Right atrium auricular region (tissue), 2 donors: ENCODE results near the gene DUSP15. TPM values are rescaled to one million over a fixed set of nuclear protein-coding genes. Genes with fewer than 3 reads are reported as not detected.
"Not testable (repeated sequence)": the region's sequence is repeated elsewhere in the genome, so short reads cannot be mapped to it uniquely, and the experiment has no call there.

ENCODE experiments used
- DNase-seq: peaks from one replicate; pipeline ENCODE4 v3.0.0-alpha.2; 2019; ENCODE audit warnings: low spot score
- H3K27ac ChIP-seq, 2 donors: fragments of 200-600 bp; sonication (generic); 1 replicate in 1 of 2; 2 replicates in 1 of 2; pipeline ENCODE4 v1.5.1; 2016 to 2019
- H3K27me3 ChIP-seq, 2 donors: fragments of 200-600 bp; sonication (generic); one replicate each; pipeline versions ENCODE4 v1.5.1 to v1.6.0; 2017 to 2019
- H3K36me3 ChIP-seq: fragments of 200-600 bp; sonication (generic); one replicate; pipeline ENCODE4 v1.5.1; 2016
- H3K4me1 ChIP-seq, 2 donors: fragments of 200-600 bp; sonication (generic); one replicate each; pipeline versions ENCODE4 v1.5.1 to v1.6.0; 2017 to 2019
- H3K4me3 ChIP-seq, 2 donors: fragments of 200-600 bp; sonication (generic); 1 replicate in 1 of 2; 2 replicates in 1 of 2; pipeline ENCODE4 v1.5.1; 2017 to 2019; ENCODE audit warnings: mild to moderate bottlenecking in 1 of 2, moderate library complexity in 1 of 2
- H3K9me3 ChIP-seq, 2 donors: fragments of 200-600 bp; sonication (generic); one replicate each; pipeline ENCODE4 v1.5.1; 2019
- total RNA-seq, 2 donors: library from RNA; depleted of rRNA; stranded (reverse); fragments of >200 nt; gene quantifications; one replicate each; pipeline ENCODE4 v1.1.0, GENCODE V29; 2016
- TF ChIP-seq, protein P1 (sequence below), 2 donors: fragments of 200-600 bp; sonication (generic); IDR thresholded peaks; one replicate each; pipeline ENCODE4 v1.5.1; 2019; ENCODE audit warnings: antibody characterized with exemption in 2 of 2

DUSP15 gene
- total RNA-seq, 2 donors from 2014 or later = 8.8 to 11.6 TPM

DNA sequence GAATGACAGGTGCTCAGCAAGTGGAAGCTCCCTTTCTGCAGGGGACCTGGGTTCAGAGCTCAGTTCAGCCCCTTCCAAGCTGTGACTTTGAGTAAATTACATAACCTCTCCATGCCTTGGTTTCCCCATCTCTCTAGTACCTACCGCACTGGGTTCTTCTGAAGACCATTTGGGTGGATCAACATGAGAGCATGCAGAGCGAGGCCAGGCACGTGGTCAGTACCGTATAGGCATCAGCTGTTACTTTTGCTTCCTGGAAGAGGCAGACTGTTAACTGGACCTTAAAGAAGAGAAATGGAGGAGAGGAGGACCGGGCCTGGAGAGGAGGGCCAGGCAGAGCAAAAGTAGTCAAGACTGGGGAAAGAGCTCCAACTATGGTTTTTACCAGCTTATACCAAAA is 52.9 kb downstream of the DUSP15 start:
- Histone ChIP-seq H3K36me3 (no peaks in the 10 kb centered on the region), H3K27ac (no peak overlapping the region), H3K27me3 (no peaks in the 10 kb centered on the region), H3K4me1 (peaks cover 0 to 23% of the 10 kb centered on the region in 2 donors), H3K9me3 (no peaks in the 10 kb centered on the region), H3K4me3 (no peak overlapping the region)
- no peak for DNase-seq
- TF ChIP-seq, protein P1, sequence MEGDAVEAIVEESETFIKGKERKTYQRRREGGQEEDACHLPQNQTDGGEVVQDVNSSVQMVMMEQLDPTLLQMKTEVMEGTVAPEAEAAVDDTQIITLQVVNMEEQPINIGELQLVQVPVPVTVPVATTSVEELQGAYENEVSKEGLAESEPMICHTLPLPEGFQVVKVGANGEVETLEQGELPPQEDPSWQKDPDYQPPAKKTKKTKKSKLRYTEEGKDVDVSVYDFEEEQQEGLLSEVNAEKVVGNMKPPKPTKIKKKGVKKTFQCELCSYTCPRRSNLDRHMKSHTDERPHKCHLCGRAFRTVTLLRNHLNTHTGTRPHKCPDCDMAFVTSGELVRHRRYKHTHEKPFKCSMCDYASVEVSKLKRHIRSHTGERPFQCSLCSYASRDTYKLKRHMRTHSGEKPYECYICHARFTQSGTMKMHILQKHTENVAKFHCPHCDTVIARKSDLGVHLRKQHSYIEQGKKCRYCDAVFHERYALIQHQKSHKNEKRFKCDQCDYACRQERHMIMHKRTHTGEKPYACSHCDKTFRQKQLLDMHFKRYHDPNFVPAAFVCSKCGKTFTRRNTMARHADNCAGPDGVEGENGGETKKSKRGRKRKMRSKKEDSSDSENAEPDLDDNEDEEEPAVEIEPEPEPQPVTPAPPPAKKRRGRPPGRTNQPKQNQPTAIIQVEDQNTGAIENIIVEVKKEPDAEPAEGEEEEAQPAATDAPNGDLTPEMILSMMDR (IDR thresholded peaks at IDR 0.05) = no peak

DNA sequence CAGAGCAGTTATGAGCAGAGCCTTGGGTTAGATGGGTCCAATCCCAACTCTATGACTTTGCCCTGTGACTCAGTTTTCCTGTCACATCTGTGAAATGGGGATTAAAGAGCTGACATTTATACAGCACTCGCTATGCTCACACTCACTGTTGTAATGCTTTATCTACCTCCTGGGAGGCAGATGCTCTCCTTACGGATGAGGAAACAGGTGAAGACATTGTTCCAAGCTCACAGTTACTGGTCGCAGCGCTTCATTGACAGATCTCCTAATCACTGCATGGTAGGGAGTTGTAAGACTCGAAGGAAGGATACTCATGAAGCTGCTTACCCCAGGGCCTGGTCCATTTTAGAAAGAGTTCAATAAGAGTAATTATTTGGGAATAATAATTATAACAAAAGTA is 54.1 kb downstream of the DUSP15 start:
- TF ChIP-seq, protein P1 (IDR thresholded peaks at IDR 0.05) = no peak
- Histone ChIP-seq H3K4me3 (no peak overlapping the region), H3K36me3 (no peaks in the 10 kb centered on the region), H3K9me3 (no peaks in the 10 kb centered on the region), H3K27me3 (no peaks in the 10 kb centered on the region), H3K27ac (no peak overlapping the region), H3K4me1 (peaks cover 0 to 35% of the 10 kb centered on the region in 2 donors)
- no peak for DNase-seq

DNA sequence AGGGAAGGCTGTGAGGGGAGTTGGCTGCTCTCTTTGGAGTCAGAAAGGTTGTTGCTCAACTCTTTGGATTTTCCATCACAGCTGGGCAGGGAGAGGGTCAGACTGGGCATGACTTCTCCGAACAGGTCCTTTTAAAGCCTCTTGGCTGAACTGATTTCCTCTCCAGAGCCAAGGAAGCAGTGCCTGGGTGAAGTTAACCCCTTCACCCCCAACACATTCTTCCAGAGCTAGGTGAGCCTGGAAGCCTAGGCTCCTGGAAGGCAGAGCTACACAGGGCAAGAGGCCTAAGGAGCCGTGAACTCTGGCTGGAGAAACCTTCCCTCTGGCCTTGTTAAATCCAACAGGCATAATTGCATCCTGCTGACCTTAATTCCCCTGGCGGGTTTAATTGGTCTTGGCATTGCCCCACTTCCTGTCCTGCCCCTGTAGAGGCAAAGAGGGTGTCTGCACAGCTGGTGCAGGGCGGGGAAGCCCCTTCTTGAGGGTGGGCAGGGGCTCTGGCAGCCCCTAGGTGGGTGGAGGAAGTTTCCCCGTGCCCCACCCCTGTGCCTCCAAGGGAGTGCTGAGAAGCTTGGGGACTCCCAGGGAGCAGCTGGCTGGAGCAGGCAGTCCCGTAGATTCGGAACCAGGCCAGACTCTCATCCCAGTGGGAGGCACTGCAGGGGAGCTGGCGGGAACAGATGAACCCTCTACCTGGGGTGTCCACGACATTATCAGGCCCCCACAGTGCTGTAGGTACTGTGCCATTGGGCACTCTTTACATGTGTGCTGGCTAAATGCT is 54.7 kb downstream of the DUSP15 start:
- Histone ChIP-seq H3K27ac (peak overlapping the region in 1 of 2 donors; percentile 53), H3K27me3 (no peaks in the 10 kb centered on the region), H3K4me3 (no peak overlapping the region), H3K9me3 (no peaks in the 10 kb centered on the region), H3K4me1 (peaks cover 0 to 41% of the 10 kb centered on the region in 2 donors), H3K36me3 (no peaks in the 10 kb centered on the region)
- no peak for DNase-seq
- TF ChIP-seq, protein P1 (IDR thresholded peaks at IDR 0.05) = no peak

DNA sequence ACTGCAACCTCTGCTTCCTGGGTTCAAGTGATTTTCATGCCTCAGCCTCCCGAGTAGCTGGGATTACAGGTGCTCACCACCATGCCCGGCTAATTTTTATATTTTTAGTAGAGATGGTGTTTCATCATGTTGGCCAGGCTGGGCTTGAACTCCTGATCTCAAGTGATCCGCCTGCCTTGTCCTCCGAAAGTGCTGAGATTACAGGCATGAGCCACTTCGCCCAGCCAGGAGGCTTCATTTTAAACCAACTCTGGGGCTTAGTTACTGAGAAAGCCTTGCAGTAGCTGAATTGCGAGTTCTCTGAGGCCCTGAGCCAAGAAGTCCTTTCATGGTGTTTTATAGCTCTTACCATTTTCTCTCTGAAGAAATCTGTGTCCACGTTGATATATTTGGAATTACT is 56.2 kb downstream of the DUSP15 start:
- H3K27ac ChIP-seq, H3K9me3 ChIP-seq, H3K4me3 ChIP-seq, DNase-seq, H3K27me3 ChIP-seq, H3K36me3 ChIP-seq: not testable (repeated sequence)
- peaks cover 0 to 49% of the 10 kb centered on the region in 2 donors for H3K4me1 ChIP-seq

DNA sequence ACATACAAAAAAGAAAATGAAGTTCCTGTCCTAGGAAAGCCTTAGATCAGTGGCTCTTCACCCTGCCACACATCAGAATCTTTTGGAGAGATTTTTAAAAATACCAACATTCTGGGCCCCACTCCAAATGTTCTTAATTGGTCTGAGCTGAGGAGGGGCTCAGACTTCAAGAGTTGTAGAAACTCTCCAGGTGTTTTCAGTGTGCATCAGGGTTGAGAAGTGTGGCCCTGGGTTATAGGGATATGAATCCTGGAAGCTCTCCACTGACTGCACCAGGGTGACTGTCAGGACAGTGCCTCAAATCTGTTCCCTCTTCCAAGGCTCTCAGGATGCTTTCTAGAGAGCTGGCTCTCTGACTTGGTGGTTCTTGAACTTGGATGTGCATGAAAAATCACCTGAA is 56.7 kb downstream of the DUSP15 start:
- no peak for DNase-seq
- H3K27ac ChIP-seq = no peak overlapping the region
- H3K36me3 ChIP-seq = no peaks in the 10 kb centered on the region
- TF ChIP-seq, protein P1 (IDR thresholded peaks at IDR 0.05) = no peak
- no peaks in the 10 kb centered on the region for H3K27me3 ChIP-seq
- peaks cover 0 to 49% of the 10 kb centered on the region in 2 donors for H3K4me1 ChIP-seq
- H3K4me3 ChIP-seq = no peak overlapping the region
- no peaks in the 10 kb centered on the region for H3K9me3 ChIP-seq

DNA sequence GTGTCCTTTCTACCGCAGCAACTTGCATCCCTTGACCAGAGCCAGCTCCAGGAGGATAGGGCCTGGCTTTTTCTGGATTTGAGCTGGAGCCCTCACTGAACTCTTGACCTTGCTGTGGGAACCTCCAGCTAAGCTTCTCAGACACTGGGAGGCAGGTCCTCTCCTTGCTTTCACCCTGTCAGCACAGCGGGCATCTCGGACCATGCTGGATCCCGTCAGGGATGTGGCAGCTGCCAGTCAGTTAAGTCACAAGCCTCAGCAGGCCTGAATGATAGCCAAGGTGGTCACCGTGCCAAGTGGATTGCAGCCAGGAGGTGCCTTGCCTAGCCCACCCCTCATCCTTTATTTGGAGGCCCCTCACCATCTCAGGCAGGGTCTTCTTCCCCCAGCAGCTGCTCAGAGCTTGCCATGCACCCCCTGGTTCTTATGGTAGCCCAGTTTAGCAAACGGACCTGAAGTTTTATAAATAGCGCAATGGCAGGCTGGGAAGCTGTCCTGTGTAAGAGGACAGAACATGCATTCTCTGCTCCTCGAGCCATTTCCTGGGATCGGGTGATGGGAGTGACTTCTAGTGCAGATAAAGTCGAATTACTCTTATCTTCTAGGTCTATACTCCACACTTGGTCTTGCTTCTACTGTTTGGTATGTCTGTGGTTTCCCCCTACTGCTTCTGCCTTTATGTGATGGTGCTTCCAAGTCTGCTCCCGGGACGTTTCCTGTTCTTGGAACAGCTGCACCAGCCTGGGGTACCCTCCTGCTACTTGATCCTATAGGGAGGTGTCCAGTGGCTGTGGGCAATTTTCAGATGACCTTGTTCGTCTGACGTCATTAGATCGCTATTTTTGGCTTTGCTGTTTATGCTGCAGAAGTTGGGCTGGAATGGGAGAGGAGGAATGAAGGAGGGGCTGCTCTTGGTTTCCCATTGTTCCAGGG is 58.3 kb downstream of the DUSP15 start:
- H3K4me1 ChIP-seq = peaks cover 0 to 49% of the 10 kb centered on the region in 2 donors
- TF ChIP-seq, protein P1 (IDR thresholded peaks at IDR 0.05) = no peak
- H3K36me3 ChIP-seq = no peaks in the 10 kb centered on the region
- H3K27ac ChIP-seq = peak overlapping the region; percentile 64 to 86
- H3K27me3 ChIP-seq = no peaks in the 10 kb centered on the region
- DNase-seq = no peak
- peak overlapping the region in 1 of 2 donors; percentile 4 for H3K4me3 ChIP-seq
- H3K9me3 ChIP-seq = no peaks in the 10 kb centered on the region
